ENCODE measurements around the gene GRHL1.

GRHL1 gene

DNA sequence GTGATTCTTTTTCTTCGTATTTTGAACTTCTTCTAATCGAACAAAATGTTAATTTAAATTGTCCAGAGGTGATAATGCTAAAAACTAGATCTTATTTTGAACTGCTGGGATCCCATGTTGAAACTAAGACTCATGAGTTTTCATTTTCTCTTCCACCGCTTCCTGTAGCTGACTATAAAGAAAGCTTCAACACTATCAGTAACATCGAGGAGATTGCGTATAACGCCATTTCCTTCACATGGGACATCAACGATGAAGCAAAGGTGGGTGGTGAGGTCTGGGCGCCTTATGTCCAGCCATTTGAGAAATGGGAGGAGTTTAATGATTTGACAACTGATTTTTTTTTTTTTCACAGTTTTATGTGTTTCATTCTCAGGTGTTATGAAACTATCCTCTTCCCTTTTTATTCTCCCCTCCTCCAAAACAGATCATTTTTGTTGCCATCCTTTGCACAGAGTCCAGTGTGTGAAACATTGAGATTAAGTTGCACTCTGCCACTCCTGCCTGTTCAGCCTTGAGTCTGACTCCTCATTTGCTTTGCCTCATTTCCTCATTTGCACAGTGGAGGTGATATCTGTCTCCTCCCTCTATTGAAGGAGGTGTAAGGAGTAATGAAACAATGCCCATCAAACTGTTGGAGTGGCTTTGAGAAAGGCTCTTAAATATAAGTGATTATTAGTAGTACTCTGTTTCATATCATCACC is 13.8 kb downstream of the GRHL1 start:
- DNase-seq (ENCODE audit: low read depth), result no peak
- TF ChIP-seq CTCF (conservative IDR thresholded peaks at IDR 0.05; ENCODE audit: low read depth, low read length), result no peak
- no peak overlapping the region for H3K4me3 ChIP-seq (ENCODE audit: low read depth, low read length)

DNA sequence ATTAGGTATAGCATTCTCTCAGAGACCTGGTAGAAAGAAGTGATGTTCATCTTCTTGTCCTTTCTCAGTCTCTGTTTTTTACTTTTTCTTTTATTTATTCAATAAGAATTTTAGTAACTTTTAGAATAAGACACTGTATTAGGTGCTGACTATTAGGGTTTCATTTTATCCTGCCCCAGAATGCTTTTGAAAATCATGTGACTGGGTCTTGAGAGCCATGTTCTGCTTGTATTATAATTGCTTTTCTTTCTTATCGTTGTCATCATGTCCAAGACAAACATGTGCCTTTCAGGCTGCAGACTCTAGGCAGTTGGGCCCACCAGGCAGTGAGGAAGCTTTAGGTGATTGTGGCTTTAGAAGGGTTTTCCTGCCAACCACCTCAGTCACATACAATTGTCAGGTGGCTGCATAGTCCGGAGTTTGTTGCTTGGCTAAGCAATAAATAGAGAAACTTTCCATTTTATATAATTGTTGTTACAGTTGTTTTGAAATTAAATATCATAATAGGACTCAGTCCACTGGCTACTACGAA is 15.1 kb downstream of the GRHL1 start:
- no peak for TF ChIP-seq CTCF (conservative IDR thresholded peaks at IDR 0.05; ENCODE audit: low read depth, low read length)
- H3K4me3 ChIP-seq (ENCODE audit: low read depth, low read length), result no peak overlapping the region
- DNase-seq (ENCODE audit: low read depth), result no peak

DNA sequence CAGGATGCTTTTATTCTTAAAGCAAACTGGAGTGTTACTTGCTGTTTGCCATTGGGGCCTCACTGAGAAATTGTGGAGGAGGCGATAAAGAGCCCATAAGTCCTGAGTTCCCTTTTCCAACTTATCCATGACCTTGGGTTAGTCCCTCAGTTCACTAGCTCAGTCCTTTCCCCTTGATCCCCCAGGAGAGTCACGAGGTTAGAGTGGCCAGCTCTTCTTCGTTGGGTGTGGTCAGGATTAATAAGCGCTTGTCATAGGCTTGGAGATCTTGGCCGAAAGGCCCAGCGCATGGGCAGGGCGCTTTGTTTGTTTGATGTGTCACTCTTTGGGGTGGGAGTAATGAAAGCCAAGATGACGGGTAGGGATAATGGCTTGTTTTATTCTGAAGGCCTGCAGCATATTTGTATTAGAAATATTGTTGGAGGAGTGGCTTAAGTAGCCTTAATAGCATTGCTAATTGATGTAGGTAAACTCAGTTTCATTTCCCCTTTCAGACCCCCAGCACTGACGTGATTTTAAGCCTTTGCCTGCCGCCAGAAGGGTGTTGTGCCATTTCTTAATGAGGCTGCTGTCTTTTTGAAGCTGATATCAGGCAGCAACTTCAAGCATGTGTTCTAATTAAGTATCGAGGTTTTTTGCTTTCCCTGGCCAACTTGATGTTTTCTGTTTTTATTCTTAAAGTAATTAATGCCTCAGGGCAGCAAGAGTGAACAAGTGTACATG is 15.7 kb downstream of the GRHL1 start:
- no peak for DNase-seq (ENCODE audit: low read depth)

GRCh38 chr2:9968553-9969497 is 17.3 kb downstream of the GRHL1 start:
- H3K4me3 ChIP-seq (ENCODE audit: low read depth, low read length), result no peak overlapping the region
- DNase-seq (ENCODE audit: low read depth), result no peak
- no peak for TF ChIP-seq CTCF (conservative IDR thresholded peaks at IDR 0.05; ENCODE audit: low read depth, low read length)

More for the DNA sequence above, 15.7 kb downstream of the GRHL1 start:
- H3K4me3 ChIP-seq (ENCODE audit: low read depth, low read length), result no peak overlapping the region
- TF ChIP-seq CTCF (conservative IDR thresholded peaks at IDR 0.05; ENCODE audit: low read depth, low read length), result no peak

DNA sequence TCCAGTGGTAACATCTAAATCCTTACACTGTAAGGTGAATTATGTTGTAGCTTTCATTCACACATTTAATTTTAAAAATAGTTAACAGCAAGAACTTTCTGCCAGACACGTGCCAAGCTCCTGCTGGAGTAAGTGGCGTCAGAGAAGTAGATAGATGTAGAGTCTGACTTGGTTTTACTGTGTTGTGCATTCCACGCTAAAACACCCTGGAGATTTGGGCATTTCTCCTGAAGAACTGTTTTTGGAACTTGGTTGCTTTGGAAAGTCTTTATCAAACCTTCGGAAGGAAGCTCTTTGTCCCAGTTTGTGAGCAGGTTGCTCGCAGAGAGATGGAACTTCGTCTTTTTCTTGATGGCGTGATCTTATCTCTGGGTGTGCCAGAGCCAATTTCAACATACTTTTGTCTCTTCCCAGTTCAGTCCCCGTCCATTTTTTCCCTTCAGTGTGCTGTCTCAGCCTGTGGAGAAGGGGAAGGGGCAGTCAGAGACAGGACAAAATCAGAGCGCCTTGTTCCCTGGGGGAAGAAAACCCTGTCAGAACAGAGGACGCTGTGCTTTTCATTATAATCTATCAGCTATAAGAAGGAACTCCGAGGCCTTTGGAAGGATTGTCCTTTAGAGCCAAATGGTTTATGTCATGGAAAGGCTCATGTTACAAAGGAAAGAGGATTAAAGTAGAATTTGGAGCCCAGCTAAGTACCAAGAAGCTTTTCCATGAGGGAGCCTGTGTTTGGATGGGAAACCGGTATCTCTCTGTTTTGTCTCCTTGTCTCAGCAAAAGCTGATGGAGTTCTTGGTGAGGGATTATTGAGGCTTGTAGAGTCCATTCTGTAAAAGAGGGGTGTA is 18.9 kb downstream of the GRHL1 start:
- H3K4me3 ChIP-seq (ENCODE audit: low read depth, low read length), result no peak overlapping the region
- TF ChIP-seq CTCF (conservative IDR thresholded peaks at IDR 0.05; ENCODE audit: low read depth, low read length), result no peak
- DNase-seq (ENCODE audit: low read depth), result no peak

All from choroid plexus epithelial cell (primary cell).